ENCODE data around the gene RTN4RL2. TPM values are rescaled to one million over a fixed set of nuclear protein-coding genes. Genes with fewer than 3 reads are reported as not detected.
A peak's percentile ranks its signal among the peaks of the same experiment; 100 is the strongest.

RTN4RL2 gene
- total RNA-seq, 2 experiments from 2014 or later: 0.43 to 0.44 TPM

- no peaks in the 10 kb centered on the region for H3K36me3 Mint-ChIP-seq
- H3K9me3 Mint-ChIP-seq: no peaks in the 10 kb centered on the region
- H3K4me3 Mint-ChIP-seq: no peak overlapping the region
- DNase-seq: no peak
- no peaks in the 10 kb centered on the region for H3K4me1 Mint-ChIP-seq
- H3K27ac Mint-ChIP-seq: no peak overlapping the region
- H3K27me3 Mint-ChIP-seq: peaks cover 11% of the 10 kb centered on the region
These were observed 6.4 kb downstream of the RTN4RL2 start for GRCh38 chr11:57466680-57467079.

GRCh38 chr11:57467508-57468157, 7.3 kb downstream of the RTN4RL2 start:
- no peak overlapping the region for H3K4me3 Mint-ChIP-seq
- DNase-seq: no peak

GRCh38 chr11:57468276-57468675, 7.9 kb downstream of the RTN4RL2 start:
- no peak overlapping the region for H3K4me3 Mint-ChIP-seq
- no peaks in the 10 kb centered on the region for H3K36me3 Mint-ChIP-seq
- DNase-seq: no peak
- no peaks in the 10 kb centered on the region for H3K4me1 Mint-ChIP-seq
- H3K27ac Mint-ChIP-seq: no peak overlapping the region
- H3K27me3 Mint-ChIP-seq: no peaks in the 10 kb centered on the region
- H3K9me3 Mint-ChIP-seq: no peaks in the 10 kb centered on the region

More at GRCh38 chr11:57467508-57468157, 7.3 kb downstream of the RTN4RL2 start:
- no peaks in the 10 kb centered on the region for H3K36me3 Mint-ChIP-seq
- peaks cover 4% of the 10 kb centered on the region for H3K27me3 Mint-ChIP-seq
- H3K4me1 Mint-ChIP-seq: no peaks in the 10 kb centered on the region
- no peaks in the 10 kb centered on the region for H3K9me3 Mint-ChIP-seq
- no peak overlapping the region for H3K27ac Mint-ChIP-seq

GRCh38 chr11:57469268-57469667, 8.9 kb downstream of the RTN4RL2 start:
- H3K9me3 Mint-ChIP-seq: no peaks in the 10 kb centered on the region
- no peak overlapping the region for H3K27ac Mint-ChIP-seq

GRCh38 chr11:57471496-57471895, 11.2 kb downstream of the RTN4RL2 start:
- no peaks in the 10 kb centered on the region for H3K36me3 Mint-ChIP-seq
- peaks cover 23% of the 10 kb centered on the region for H3K4me1 Mint-ChIP-seq
- no peak overlapping the region for H3K4me3 Mint-ChIP-seq
- H3K27me3 Mint-ChIP-seq: no peaks in the 10 kb centered on the region
- H3K27ac Mint-ChIP-seq: no peak overlapping the region
- H3K9me3 Mint-ChIP-seq: no peaks in the 10 kb centered on the region
- no peak for DNase-seq

More at GRCh38 chr11:57469268-57469667, 8.9 kb downstream of the RTN4RL2 start:
- Mint-ChIP-seq H3K27me3 (no peaks in the 10 kb centered on the region), H3K36me3 (no peaks in the 10 kb centered on the region), H3K4me3 (no peak overlapping the region), H3K4me1 (peaks cover 7% of the 10 kb centered on the region)
- no peak for DNase-seq

DNA sequence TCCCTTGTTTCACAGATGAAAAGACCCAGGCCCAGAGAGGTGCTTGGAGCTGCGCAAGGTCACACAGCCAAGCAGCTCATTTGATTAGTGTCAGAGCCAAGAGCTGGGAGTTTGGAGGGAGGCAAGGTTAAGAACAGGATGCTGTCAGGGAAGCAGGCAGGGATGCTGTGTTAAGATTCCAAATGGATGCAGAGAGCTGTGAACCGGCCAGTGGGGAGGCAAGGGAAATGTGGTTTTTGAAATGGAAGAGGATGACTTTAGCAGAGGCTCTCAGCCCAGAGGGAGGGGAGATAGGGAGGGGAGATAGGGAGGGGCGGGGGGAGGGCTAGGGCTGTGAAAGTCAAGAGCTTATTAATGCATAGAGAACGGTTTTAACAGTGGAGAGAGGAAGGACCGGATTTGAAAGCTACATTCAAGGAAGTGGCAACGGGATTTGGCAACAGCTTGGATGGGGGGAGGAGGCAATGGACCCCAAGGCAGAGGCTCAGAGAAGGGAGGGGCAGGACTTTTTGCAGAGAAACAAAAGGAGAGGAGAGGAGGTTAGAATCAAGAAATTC, 13.0 kb downstream of the RTN4RL2 start:
- no peak overlapping the region for H3K27ac Mint-ChIP-seq
- DNase-seq: no peak
- H3K4me3 Mint-ChIP-seq: no peak overlapping the region
- no peaks in the 10 kb centered on the region for H3K9me3 Mint-ChIP-seq
- peaks cover 28% of the 10 kb centered on the region for H3K4me1 Mint-ChIP-seq
- peaks cover 5% of the 10 kb centered on the region for H3K27me3 Mint-ChIP-seq
- no peaks in the 10 kb centered on the region for H3K36me3 Mint-ChIP-seq

DNA sequence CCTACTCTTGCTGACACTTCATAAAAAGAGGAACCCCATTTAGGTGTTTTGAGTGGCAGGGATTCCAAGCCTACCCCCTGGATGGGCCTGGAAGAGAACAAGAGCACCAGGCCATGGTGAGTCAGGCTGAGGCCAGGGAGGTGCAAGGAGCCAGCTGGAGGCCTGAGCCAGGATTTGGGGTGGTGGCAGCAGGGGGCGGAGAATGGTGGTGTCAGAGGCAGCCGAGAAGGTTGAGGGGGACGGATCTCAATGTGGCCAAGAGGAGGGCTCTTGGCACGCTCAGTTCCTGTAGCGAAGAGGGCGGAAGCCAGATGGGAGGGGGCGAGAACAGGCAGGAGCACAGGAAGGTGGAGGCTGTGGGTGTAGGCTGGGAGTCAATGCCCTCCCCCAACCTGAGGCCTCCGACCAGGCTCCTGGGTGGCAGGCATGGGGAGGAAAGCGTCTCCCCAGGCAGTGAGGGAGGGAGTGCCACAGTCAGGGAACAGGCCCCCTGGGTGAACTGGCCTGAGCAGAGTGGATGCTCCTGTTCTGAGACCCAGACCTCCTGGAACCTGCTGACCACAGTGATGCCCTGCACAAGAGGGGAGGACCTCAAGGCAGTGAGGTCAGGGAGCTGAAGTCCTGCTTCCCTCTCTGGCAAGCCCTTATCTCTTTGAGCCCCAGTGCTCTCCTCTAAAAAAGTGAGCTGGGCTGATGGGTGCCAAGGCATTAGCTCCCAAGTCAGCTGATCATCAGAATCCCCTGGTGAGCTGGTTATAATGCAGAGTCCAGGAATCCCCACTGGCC, 13.9 kb downstream of the RTN4RL2 start:
- Mint-ChIP-seq H3K27me3 (peaks cover 5% of the 10 kb centered on the region), H3K27ac (peak overlapping the region; percentile 54), H3K36me3 (no peaks in the 10 kb centered on the region), H3K4me3 (peak overlapping the region; percentile 40), H3K9me3 (no peaks in the 10 kb centered on the region), H3K4me1 (peaks cover 28% of the 10 kb centered on the region)
- peak; percentile 68 for DNase-seq

DNA sequence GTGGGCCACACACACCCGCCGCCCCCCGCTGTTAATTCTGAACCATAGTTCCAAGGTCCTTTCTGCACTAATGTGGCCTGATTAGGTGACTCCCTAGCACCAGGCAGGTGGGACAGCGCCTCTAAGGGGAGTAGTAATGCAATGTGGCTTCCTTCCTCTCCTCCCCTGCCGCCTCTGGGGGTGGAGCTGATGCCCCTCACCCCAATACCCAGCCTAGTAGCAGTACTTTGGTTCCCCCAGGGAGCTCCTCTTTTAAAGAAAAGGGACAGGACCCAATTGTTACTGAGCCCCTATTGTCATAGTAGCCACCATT, 14.4 kb downstream of the RTN4RL2 start:
- H3K27ac Mint-ChIP-seq: no peak overlapping the region
- H3K4me1 Mint-ChIP-seq: peaks cover 32% of the 10 kb centered on the region
- DNase-seq: no peak
- peak overlapping the region; percentile 40 for H3K4me3 Mint-ChIP-seq
- no peaks in the 10 kb centered on the region for H3K9me3 Mint-ChIP-seq
- H3K36me3 Mint-ChIP-seq: no peaks in the 10 kb centered on the region
- peaks cover 5% of the 10 kb centered on the region for H3K27me3 Mint-ChIP-seq

GRCh38 chr11:57475191-57475590, 14.9 kb downstream of the RTN4RL2 start:
- Mint-ChIP-seq H3K36me3 (no peaks in the 10 kb centered on the region), H3K4me3 (peak overlapping the region; percentile 40), H3K27me3 (peaks cover 5% of the 10 kb centered on the region), H3K9me3 (no peaks in the 10 kb centered on the region), H3K4me1 (peaks cover 34% of the 10 kb centered on the region), H3K27ac (no peak overlapping the region)
- DNase-seq: no peak

DNA sequence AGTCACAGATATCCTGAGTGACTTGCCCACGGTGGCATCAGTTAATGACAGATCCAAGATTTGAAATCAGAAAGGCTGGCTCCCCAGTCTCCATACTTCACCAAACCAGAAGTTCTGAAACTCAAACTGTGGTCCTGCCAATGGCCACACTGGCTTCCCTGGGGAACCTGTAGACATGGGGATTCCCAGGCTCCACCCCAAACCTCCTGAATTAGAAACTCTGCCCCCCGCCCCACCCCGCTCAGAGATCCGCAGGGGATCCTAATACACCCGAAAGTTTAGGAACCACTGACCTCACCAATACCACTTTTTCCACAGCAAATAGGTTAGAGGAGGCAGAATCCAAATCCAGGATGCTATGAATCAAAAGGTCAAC, 15.3 kb downstream of the RTN4RL2 start:
- DNase-seq: no peak
- H3K36me3 Mint-ChIP-seq: no peaks in the 10 kb centered on the region
- peaks cover 37% of the 10 kb centered on the region for H3K4me1 Mint-ChIP-seq
- peaks cover 5% of the 10 kb centered on the region for H3K27me3 Mint-ChIP-seq
- H3K27ac Mint-ChIP-seq: peak overlapping the region; percentile 72
- no peaks in the 10 kb centered on the region for H3K9me3 Mint-ChIP-seq
- peak overlapping the region; percentile 81 for H3K4me3 Mint-ChIP-seq

- Mint-ChIP-seq H3K27ac (peak overlapping the region; percentile 72), H3K4me1 (peaks cover 37% of the 10 kb centered on the region), H3K27me3 (peaks cover 5% of the 10 kb centered on the region), H3K4me3 (peak overlapping the region; percentile 81), H3K36me3 (no peaks in the 10 kb centered on the region), H3K9me3 (no peaks in the 10 kb centered on the region)
- peak; percentile 55 for DNase-seq
These were observed 15.9 kb downstream of the RTN4RL2 start for GRCh38 chr11:57476047-57476756.

DNA sequence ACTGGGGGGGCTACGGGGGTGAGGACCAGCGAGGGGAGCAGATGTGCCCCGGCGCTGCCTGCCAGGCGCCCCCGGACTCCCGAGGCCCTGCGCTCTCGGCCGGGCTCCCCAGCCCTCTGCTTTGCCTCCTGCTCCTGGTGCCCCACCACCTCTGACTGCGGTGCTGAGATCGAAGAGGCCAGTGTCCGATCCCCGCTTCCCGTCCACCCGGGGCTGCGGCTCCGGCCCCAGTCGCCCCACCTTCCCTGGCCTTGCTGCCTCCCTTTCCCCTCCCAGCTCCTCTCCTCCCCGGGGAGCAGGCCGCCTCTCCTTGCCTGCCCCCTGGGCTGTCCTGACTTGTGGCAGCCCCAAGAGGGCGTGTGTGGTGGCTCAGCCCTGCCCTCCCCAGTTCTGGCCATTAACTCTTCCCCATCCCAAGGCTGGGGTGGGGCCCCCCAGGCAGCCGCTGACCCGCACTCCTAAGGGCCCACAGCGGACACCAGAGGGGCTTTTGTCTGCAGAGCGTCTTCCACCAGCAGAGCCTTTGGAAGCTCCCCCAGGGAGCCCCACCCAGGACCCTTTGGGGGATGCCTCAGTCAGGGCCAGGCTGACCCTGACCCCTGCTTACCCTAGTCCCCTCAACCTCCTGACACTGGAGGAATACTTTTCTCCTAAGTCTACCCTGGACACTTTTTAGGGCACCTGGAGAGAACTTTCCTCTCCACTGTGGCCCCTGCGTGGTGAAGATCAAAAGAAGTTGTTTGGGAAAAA, 16.6 kb downstream of the RTN4RL2 start:
- H3K4me1 Mint-ChIP-seq: peaks cover 37% of the 10 kb centered on the region
- peak; percentile 51 for DNase-seq
- no peaks in the 10 kb centered on the region for H3K36me3 Mint-ChIP-seq
- H3K9me3 Mint-ChIP-seq: no peaks in the 10 kb centered on the region
- H3K27me3 Mint-ChIP-seq: peaks cover 9% of the 10 kb centered on the region
- H3K4me3 Mint-ChIP-seq: peak overlapping the region; percentile 77
- H3K27ac Mint-ChIP-seq: peak overlapping the region; percentile 72

GRCh38 chr11:57477507-57478189, 17.3 kb downstream of the RTN4RL2 start:
- no peak overlapping the region for H3K4me3 Mint-ChIP-seq
- H3K27ac Mint-ChIP-seq: no peak overlapping the region
- no peak for DNase-seq
- no peaks in the 10 kb centered on the region for H3K9me3 Mint-ChIP-seq
- H3K4me1 Mint-ChIP-seq: peaks cover 37% of the 10 kb centered on the region
- H3K36me3 Mint-ChIP-seq: no peaks in the 10 kb centered on the region
- peaks cover 12% of the 10 kb centered on the region for H3K27me3 Mint-ChIP-seq

DNA sequence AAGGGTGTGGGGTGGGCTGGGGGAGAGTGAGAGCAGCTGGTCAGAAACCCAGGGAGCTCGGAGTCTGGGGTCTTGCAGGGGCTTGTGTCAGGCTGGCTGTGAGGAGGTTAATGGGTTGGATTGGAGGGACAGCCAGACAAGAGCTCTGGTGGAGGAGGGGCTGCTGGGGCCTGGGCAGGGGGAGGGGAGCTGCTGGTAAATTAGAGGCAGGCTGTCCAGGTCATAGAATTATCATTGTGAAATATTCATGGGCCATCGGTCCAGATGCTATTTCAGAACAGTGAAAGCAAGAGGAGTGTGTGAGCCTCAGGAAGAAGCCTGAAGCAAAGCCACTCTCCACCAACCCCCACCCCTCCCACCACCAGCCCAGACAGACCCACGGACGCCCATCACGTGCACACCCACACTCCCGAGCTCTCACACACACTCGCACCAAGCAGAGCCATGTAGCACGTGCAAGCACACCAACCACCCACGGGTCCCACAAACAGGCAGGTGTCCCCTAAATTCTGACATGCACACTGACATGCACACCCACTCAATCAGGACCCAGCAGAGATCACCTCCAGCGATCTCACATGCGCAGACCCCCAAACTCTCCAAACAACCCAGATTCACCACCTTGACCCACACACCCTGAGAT, 18.8 kb downstream of the RTN4RL2 start:
- H3K4me3 Mint-ChIP-seq: no peak overlapping the region
- no peaks in the 10 kb centered on the region for H3K36me3 Mint-ChIP-seq
- H3K27me3 Mint-ChIP-seq: peaks cover 12% of the 10 kb centered on the region
- no peak for DNase-seq
- no peaks in the 10 kb centered on the region for H3K9me3 Mint-ChIP-seq
- H3K4me1 Mint-ChIP-seq: peaks cover 33% of the 10 kb centered on the region
- no peak overlapping the region for H3K27ac Mint-ChIP-seq

Measured in activated naive CD8-positive, alpha-beta T cell treated with anti-CD3 and anti-CD28 coated beads for 36 hours (primary cell).